ENCODE measurements around the gene EVC.

GRCh38 chr4:5816851-5817375 is 105.9 kb downstream of the EVC start:
- TF ChIP-seq, protein P1, sequence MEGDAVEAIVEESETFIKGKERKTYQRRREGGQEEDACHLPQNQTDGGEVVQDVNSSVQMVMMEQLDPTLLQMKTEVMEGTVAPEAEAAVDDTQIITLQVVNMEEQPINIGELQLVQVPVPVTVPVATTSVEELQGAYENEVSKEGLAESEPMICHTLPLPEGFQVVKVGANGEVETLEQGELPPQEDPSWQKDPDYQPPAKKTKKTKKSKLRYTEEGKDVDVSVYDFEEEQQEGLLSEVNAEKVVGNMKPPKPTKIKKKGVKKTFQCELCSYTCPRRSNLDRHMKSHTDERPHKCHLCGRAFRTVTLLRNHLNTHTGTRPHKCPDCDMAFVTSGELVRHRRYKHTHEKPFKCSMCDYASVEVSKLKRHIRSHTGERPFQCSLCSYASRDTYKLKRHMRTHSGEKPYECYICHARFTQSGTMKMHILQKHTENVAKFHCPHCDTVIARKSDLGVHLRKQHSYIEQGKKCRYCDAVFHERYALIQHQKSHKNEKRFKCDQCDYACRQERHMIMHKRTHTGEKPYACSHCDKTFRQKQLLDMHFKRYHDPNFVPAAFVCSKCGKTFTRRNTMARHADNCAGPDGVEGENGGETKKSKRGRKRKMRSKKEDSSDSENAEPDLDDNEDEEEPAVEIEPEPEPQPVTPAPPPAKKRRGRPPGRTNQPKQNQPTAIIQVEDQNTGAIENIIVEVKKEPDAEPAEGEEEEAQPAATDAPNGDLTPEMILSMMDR (IDR thresholded peaks at IDR 0.05; ENCODE audit: low read depth, low read length), result no peak
- TF ChIP-seq EZH2phosphoT487 (IDR thresholded peaks at IDR 0.05; ENCODE audit: low read depth), result no peak

All from OCI-LY3 (cell line).